HUES6 (cell line): ENCODE data around the gene MIPEP.
A peak's percentile ranks its signal among the peaks of the same experiment; 100 is the strongest.

Experiments
- H3K27ac ChIP-seq: 2 replicates; pipeline ENCODE4 v1.7.0; 2013; ENCODE audit warnings: low read depth, mild to moderate bottlenecking, low read length, inconsistent platforms
- H3K27me3 ChIP-seq: 2 replicates; pipeline ENCODE4 v1.6.1; 2013; ENCODE audit warnings: low read length; ENCODE audit not compliant: control insufficient read depth, insufficient read depth
- H3K36me3 ChIP-seq: 2 replicates; pipeline ENCODE4 v1.6.1; 2013; ENCODE audit warnings: low read length; ENCODE audit not compliant: control insufficient read depth, insufficient read depth
- H3K4me1 ChIP-seq: 2 replicates; pipeline ENCODE4 v1.6.1; 2013; ENCODE audit warnings: low read length; ENCODE audit not compliant: control insufficient read depth, insufficient read depth
- H3K4me3 ChIP-seq: 2 replicates; pipeline ENCODE4 v1.5.1; 2013; ENCODE audit warnings: low read depth, low read length
- H3K9ac ChIP-seq: one replicate; pipeline ENCODE4 v1.6.1; 2013; ENCODE audit warnings: mild to moderate bottlenecking, low read length
- H3K9me3 ChIP-seq: 2 replicates; pipeline ENCODE4 v1.6.1; 2013; ENCODE audit warnings: low read depth, low read length; ENCODE audit not compliant: control insufficient read depth, insufficient read depth

MIPEP gene

DNA sequence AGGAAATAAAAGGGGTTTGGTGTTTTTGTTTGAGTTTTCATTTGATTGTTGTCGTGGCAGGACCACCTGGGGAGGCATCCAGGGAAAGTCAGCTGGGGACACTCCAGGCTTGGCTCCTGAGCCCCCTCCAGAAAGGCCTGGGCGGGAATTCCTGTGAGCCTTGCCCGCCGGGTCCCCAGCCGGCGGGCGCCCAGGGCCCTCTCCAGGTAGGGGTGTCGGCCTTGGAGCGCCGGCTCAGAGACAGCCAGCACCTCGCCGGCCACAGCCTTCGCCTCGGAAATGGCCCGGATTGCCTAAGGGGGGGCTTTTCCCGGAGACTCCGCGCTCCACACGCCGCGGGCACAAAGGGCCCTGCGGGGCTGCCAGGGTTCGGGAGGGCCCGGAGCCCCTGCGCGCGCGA, 194.0 kb downstream of the MIPEP start:
- no peaks in the 10 kb centered on the region for H3K9me3 ChIP-seq
- peak overlapping the region; percentile 27; the same call in 1 of the 2 replicates for H3K4me3 ChIP-seq
- H3K36me3 ChIP-seq = no peaks in the 10 kb centered on the region
- H3K4me1 ChIP-seq = peaks cover 13% of the 10 kb centered on the region
- H3K27me3 ChIP-seq = no peaks in the 10 kb centered on the region
- no peak overlapping the region for H3K9ac ChIP-seq
- H3K27ac ChIP-seq = no peak overlapping the region

DNA sequence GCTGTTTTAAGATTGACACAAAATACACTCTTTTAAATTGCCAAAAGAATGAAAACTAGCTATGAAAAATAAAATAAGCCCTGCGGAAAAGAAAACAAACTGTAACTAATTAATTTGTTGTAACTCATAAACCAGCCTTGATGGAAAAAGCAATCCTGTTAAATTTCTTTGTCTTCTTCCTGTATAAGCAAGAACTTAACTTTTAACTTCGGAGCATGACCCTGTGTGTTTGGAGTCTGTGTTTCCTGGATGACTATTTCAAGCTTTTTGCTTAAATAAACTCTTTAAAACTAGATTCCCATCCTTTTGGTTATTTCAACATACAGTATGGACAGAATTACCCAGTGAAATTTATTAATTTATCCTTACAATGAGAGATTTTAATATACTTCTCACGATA, 196.4 kb downstream of the MIPEP start:
- Histone ChIP-seq H3K36me3 (no peaks in the 10 kb centered on the region), H3K4me1 (peaks cover 13% of the 10 kb centered on the region), H3K9me3 (no peaks in the 10 kb centered on the region), H3K4me3 (no peak overlapping the region), H3K27me3 (no peaks in the 10 kb centered on the region), H3K9ac (no peak overlapping the region), H3K27ac (no peak overlapping the region)

- Histone ChIP-seq H3K4me1 (no peaks in the 10 kb centered on the region), H3K9ac (no peak overlapping the region), H3K27me3 (no peaks in the 10 kb centered on the region), H3K4me3 (no peak overlapping the region), H3K36me3 (no peaks in the 10 kb centered on the region), H3K27ac (no peak overlapping the region), H3K9me3 (0 out of 2 replicates have a peak, but pooled peaks cover 7% of the 10 kb centered on the region)
Measured at GRCh38 chr13:23690668-23691067, 198.5 kb downstream of the MIPEP start.

- no peaks in the 10 kb centered on the region for H3K27me3 ChIP-seq
- no peaks in the 10 kb centered on the region for H3K4me1 ChIP-seq
- H3K36me3 ChIP-seq = no peaks in the 10 kb centered on the region
- no peak overlapping the region for H3K27ac ChIP-seq
- no peak overlapping the region for H3K9ac ChIP-seq
- peaks cover 30% of the 10 kb centered on the region for H3K9me3 ChIP-seq
- no peak overlapping the region for H3K4me3 ChIP-seq
Measured at GRCh38 chr13:23688336-23688735, 200.9 kb downstream of the MIPEP start.

DNA sequence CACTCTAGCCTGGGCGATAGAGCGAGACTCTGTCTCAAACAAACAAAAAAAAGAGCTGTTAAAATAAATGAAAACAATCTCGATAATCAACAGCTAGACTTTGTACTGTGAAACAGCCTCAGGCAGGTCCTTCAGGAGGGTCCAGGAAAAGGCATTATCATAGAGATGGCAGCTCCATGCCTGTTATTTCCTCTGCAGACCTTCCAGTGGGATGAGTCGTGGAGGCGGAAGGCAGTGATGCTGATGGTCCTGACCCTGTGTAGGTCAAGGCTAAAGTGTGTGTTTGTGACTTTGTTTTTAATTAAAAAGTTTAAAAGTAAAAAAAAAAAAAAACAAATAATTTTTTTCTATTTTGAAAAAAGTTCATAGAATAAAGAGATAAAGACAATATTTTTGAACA, 201.6 kb downstream of the MIPEP start:
- no peak overlapping the region for H3K27ac ChIP-seq
- no peaks in the 10 kb centered on the region for H3K4me1 ChIP-seq
- no peaks in the 10 kb centered on the region for H3K36me3 ChIP-seq

GRCh38 chr13:23686948-23687347, 202.3 kb downstream of the MIPEP start:
- Histone ChIP-seq H3K4me1 (no peaks in the 10 kb centered on the region), H3K27me3 (no peaks in the 10 kb centered on the region), H3K9ac (no peak overlapping the region), H3K9me3 (peaks cover 39% of the 10 kb centered on the region), H3K27ac (no peak overlapping the region), H3K4me3 (no peak overlapping the region), H3K36me3 (no peaks in the 10 kb centered on the region)

More for the DNA sequence above, 201.6 kb downstream of the MIPEP start:
- H3K9me3 ChIP-seq = peaks cover 36% of the 10 kb centered on the region
- H3K4me3 ChIP-seq = no peak overlapping the region
- no peaks in the 10 kb centered on the region for H3K27me3 ChIP-seq
- no peak overlapping the region for H3K9ac ChIP-seq

DNA sequence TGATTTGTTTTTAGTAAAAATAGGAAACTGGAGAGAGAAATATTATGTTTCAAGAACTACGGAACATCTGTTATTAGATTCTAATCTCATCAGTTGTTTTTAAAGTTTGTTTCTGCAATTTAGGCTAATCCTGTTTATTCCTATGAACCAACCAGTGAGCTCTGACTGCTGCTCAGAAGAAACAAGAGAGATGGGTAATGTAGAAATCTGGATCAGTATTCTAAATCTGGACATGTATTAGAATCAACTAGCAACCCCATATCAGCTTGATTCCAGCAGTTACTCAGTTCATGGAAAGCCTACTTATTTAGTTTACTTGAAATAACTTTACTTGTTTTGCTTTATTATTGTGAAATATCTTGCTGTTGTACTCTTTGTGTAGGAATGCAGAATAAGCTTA, 203.8 kb downstream of the MIPEP start:
- H3K27ac ChIP-seq = no peak overlapping the region

GRCh38 chr13:23684647-23685046, 204.6 kb downstream of the MIPEP start:
- H3K36me3 ChIP-seq = no peaks in the 10 kb centered on the region
- no peak overlapping the region for H3K4me3 ChIP-seq
- H3K9me3 ChIP-seq = peaks cover 45% of the 10 kb centered on the region
- H3K9ac ChIP-seq = no peak overlapping the region
- no peak overlapping the region for H3K27ac ChIP-seq
- no peaks in the 10 kb centered on the region for H3K27me3 ChIP-seq
- H3K4me1 ChIP-seq = no peaks in the 10 kb centered on the region

More for the DNA sequence above, 203.8 kb downstream of the MIPEP start:
- Histone ChIP-seq H3K4me1 (no peaks in the 10 kb centered on the region), H3K27me3 (no peaks in the 10 kb centered on the region), H3K9me3 (peaks cover 42% of the 10 kb centered on the region), H3K4me3 (no peak overlapping the region), H3K9ac (no peak overlapping the region), H3K36me3 (no peaks in the 10 kb centered on the region)

DNA sequence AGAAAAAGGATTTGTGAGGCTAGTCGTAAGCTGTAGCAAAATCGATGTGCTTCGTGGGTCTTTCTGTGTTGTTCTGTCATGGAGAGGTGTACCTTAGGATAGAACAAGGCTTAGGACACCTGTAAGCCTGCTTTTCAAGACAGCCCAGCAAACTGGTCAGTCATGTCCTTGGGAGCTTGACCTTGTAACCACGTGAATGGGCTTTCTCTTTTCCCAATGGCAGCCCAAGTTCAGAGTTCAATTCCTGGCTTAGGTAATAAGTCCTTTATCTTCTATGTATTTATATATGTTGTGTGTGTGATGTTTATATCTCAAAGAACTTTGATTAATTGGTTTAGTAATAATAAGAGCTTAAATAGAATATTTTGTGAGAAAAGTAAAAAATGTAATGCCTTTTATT, 206.1 kb downstream of the MIPEP start:
- Histone ChIP-seq H3K36me3 (no peaks in the 10 kb centered on the region), H3K4me1 (no peaks in the 10 kb centered on the region), H3K27ac (no peak overlapping the region), H3K27me3 (no peaks in the 10 kb centered on the region), H3K4me3 (no peak overlapping the region), H3K9ac (no peak overlapping the region), H3K9me3 (peaks cover 58% of the 10 kb centered on the region)

DNA sequence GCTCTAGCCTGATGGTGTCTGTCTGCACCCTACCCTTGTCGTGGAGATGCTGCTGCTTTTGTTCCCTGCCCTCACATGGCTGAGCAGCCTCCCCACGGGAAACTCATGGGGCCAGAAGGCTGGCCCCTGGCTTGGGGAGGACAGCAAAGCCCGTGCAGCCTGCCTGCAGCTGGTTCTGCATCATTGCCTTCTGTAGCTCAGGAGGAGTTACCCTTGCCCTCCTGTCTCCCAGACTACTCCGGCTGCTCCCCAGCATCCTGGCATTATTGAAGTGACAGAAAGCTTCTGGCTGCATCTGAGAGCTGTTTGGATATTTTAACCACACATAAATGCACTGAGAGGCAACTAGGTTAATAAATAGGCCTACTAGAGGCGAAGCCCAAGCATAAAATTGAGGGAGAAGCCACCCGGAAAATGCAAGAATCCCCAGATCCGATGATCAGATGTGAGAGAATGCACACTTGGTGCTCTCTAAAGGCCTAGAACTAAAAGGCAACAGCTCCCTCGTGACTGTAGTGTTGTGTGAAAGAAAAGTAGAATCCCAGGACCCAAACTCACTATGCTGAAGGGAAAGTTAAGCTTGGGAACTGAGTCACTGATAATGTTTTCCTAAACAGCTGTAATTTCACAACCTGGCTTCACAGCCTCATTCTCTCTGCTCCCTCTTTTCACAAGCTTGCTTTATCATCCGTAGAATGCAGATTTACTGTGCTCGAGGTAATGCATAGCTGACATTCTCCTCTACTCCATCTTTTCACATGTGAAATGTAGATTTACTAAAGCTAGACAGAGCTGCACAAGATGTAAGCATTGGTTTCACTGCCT, 208.1 kb downstream of the MIPEP start:
- H3K4me3 ChIP-seq = no peak overlapping the region
- H3K9ac ChIP-seq = no peak overlapping the region
- no peak overlapping the region for H3K27ac ChIP-seq

More for the DNA sequence above, 208.1 kb downstream of the MIPEP start:
- Histone ChIP-seq H3K4me1 (no peaks in the 10 kb centered on the region), H3K9me3 (peaks cover 57% of the 10 kb centered on the region), H3K27me3 (no peaks in the 10 kb centered on the region), H3K36me3 (no peaks in the 10 kb centered on the region)
